ENCODE measurements around the gene YWHAH.
"Not testable (repeated sequence)": the region's sequence is repeated elsewhere in the genome, so short reads cannot be mapped to it uniquely, and the experiment has no call there.

Gene YWHAH

GRCh38 chr22:31951194-31952093 is 7.1 kb downstream of the YWHAH start:
- no peak for DNase-seq

DNA sequence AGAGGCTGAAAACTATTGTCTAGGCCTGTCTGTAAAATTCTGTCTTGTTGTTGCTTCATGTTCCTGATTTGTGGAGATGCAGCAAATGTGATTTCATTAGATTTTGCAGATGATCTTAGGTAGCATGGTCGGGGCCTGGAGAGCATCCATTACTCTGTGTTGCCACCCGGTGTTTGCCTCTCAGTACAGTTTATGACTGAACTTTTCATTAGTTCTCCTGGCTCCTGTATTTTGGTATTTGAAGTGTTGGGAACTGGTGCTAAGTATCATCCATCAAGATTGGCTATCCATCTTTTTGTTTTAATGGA is 7.7 kb downstream of the YWHAH start:
- DNase-seq = no peak

DNA sequence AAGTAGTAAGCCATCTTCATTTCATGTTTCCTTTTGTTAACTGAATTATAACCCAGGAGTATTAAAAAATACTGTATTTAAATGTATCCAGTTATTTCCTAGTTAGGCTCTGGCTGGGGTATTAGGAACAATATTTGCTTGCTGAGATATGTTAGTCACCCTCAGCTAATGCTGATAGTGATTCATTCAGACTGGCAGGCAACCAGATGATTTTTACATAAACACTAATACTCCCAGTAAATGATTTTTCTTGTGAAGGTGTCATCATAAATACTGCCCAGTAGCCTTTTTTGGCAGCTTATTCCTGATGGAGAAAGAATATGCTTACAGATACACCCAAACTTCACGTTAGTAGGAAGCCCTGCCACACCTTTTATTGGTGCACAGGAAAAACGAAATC is 8.1 kb downstream of the YWHAH start:
- no peak for DNase-seq

DNA sequence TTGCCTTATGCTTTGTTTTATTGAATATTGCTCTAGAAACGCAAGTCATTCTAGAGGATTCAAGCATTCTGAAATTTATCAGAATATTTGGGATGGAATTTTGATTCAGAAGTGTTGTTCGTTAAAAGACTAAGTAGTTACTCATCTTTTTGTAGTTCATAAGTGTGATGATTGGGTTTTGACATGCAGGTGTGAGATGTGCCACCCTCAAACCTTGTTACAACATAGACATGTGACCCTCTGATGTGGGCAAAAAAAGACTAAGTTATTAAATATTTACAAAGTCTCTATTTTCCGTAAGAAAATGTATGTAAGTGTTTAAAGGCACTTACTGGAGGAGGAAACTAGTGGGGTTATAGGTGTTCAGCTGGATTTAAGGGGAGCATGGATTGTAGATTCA is 8.9 kb downstream of the YWHAH start:
- no peak for DNase-seq

DNA sequence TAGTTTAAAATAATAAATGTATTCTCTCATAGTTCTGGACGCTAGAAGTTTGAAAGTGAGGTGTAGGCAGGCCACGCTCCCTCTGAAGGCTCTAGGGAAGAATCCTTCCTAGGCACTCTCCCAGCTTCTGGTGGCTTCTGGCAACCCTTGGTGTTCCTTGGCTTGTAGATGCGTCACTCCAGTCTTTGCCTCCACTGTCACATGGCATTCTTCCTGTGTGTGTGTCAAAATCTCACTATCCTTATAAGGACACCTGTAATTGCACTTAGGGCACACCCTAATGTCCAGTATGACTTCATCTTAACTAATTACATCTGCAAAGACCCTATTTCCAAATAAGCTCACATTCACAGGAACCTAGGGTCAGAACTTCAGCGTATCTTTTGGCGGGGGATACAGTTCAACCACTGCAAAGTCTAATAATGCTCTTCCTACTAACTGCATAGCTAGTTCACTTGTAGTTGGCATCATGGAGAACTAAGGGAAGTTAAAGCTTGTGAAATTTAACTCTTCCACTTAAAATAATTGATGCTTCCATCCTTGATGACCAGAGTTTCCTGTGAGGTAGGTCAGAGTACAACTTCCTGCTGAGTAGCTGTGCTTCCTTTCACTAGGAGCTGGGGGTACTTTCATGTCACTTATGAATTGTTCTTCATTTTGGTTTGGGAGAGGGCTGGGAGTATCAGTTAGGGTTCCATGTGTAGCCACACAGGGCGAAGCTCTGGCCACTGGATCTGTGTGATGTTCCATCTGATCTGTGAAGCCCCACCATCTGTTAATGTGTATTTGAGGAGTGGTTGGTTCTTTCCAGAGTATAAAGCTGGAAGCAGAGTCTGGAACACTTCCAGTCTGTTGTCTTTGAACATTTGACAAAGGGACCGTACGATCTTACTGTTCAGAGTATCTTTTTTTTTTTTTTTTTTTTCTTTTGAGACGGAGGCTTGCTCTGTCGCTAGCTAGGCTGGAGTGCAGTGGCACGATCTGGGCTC is 10.5 kb downstream of the YWHAH start:
- no peak for DNase-seq

DNA sequence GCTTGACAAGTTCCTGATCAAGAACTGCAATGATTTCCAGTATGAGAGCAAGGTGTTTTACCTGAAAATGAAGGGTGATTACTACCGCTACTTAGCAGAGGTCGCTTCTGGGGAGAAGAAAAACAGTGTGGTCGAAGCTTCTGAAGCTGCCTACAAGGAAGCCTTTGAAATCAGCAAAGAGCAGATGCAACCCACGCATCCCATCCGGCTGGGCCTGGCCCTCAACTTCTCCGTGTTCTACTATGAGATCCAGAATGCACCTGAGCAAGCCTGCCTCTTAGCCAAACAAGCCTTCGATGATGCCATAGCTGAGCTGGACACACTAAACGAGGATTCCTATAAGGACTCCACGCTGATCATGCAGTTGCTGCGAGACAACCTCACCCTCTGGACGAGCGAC is 12.0 kb downstream of the YWHAH start:
- no peak for DNase-seq

GRCh38 chr22:31957970-31958594 is 13.7 kb downstream of the YWHAH start:
- DNase-seq = no peak

- no peak for DNase-seq
Observed at GRCh38 chr22:31958625-31959239, 14.4 kb downstream of the YWHAH start.

GRCh38 chr22:31960767-31961166 is 16.4 kb downstream of the YWHAH start:
- no peak for DNase-seq

- no peak for DNase-seq
Observed at GRCh38 chr22:31962387-31963125, 18.2 kb downstream of the YWHAH start.

- no peak for DNase-seq
Observed at GRCh38 chr22:31968022-31968421, 23.7 kb downstream of the YWHAH start.

DNA sequence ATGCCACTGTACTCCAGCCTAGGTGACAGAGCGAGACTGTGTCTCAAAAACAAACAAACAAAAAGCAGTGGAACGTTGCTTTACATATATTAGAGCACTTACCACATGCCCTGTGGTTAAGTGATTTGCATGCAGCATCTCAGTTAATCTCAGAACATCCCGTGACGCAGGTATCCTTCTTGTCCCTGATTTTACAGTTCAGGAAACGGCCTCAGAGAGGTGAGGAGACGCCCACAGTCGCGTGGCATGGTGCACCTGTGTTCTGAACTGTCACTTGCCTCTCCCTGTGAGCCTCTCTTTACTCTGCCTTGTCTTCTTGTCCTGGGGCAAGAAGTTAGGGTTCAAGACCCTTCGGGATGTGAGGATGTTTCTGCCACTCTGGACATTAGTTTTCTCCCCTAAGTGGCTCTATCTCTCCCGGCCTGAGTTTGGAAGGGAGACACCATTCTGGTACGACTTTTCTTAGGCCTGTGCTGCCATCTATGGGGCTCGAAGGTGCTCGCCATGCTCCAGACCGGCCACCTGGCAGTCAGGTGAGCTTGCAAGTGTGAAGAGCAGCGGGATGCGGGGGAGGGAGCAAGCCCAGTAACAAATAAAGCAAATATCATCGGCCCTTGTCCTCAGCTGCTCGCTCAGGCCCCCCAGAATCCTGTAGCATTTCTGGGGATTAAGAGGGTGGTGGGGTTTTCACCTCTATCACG is 25.6 kb downstream of the YWHAH start:
- DNase-seq = no peak

DNA sequence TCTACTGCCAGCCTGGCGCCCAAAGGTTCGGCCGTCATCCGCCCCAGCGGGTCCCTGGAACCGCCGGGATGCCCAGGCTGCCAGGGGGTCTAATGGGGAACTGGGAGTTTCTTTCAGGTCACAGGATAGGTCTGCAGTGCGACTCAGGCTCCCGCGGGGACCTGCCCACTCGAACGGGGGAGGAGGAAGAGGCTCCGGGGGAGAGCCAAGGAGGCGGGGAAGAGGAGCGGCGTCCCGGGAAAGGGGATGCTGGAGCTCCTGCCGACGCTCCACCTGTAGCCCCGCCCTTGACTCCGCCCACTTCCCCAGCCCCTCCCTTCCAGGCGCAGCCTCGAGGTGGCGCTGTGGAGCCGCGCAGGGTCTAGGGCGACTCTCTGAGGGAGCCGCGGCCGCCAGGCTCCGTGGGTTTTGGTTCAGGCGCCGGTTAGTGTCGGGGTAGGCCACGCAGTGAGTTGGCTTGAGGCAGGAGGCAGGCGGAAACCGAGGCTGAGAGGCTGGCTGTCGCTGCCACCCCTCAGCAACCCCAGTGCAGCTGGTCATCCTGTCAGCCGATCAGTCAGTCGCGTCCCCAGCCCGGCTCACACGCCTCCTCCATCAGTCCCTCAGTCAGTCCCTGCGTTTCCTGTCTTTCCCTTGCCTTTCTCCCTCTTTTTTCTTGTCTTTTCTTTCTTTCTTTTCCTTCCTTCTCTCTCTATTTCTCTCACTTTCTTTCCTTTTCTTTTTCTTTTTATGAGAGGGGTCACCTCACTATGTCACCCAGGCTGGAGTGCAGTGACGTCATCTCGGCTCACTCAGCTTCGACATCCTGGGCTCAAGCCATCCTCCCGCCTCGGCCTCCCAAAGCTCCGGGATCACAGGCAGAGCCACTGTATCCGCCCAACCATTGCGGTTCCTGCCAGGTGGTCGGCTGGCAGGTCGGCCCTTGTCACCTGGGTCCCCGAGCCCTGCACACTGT is 26.4 kb downstream of the YWHAH start:
- DNase-seq = peak; percentile 54

GRCh38 chr22:31972180-31972579 is 27.8 kb downstream of the YWHAH start:
- DNase-seq = no peak

DNA sequence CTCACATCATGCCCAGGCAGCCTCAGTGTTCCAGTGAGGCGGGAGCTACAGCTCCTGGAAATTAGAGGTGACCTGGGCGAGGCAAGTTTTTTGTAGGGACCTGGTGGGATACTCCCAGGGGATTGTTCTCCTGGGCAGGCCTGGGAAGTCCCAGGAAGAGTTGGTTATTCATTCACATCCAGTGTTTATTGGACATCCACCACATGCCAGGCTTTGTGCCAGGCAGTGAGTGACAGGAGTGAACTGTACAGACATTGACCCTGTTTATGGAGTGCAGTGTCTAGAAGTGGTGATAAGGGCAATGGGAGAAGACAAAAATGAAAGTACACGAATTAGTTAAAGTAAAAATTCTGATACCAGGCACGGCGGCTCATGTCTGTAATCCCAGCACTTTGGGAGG is 29.4 kb downstream of the YWHAH start:
- DNase-seq = no peak

- peak; percentile 31 for DNase-seq
Observed at GRCh38 chr22:31977141-31977841, 33.0 kb downstream of the YWHAH start.

DNA sequence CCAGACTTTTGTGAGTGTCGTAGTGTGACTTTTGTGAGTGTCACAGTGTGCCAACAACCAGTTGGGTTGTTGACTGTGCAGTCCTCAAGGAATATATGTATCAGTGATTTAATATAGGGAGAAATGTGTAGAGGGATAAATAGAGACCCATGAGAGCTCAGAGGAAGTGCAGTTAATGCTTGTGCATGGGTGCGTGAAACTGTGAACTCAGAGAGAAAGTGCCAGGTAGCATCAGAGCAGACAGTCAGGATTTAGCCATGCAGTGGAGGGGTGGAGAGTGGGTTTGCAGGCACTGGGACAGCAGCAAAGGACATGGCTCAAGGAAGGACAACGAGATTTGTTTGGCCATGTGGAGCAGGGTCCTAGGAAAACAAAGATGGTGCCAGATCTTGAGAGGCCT is 33.6 kb downstream of the YWHAH start:
- no peak for DNase-seq

GRCh38 chr22:31980628-31981027 is 36.3 kb downstream of the YWHAH start:
- DNase-seq = no peak

GRCh38 chr22:31981976-31982375 is 37.6 kb downstream of the YWHAH start:
- not testable (repeated sequence) for DNase-seq
